Fibroblast of skin of back (primary cell): ENCODE data around the gene TRAF1.

Experiments
- DNase-seq: peaks from one replicate; pipeline ENCODE4 v3.0.0-alpha.2; 2013

The TRAF1 gene

DNA sequence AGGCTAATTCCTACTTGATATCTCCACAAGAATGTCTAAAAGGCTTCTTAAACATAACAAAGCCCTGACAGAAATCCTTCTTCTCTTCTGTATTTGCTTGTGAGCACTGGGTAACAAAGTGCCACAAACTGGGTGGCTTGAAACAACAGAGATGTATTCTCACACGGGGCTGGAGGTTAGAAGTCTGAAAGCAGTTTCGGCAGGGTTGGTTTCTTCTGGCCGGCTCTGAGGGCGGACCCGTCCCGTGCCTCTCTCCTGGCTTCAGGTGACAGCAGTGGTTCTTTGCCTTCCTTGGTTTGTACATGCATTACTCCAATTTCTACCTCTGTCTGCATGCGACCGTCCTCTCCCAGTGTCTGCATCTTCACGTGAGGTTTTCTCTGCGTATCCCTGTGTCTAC lies 14.0 kb upstream of the TRAF1 start:
- no peak for DNase-seq

- no peak for DNase-seq
Observed at GRCh38 chr9:120938851-120939250, 12.3 kb upstream of the TRAF1 start.

DNA sequence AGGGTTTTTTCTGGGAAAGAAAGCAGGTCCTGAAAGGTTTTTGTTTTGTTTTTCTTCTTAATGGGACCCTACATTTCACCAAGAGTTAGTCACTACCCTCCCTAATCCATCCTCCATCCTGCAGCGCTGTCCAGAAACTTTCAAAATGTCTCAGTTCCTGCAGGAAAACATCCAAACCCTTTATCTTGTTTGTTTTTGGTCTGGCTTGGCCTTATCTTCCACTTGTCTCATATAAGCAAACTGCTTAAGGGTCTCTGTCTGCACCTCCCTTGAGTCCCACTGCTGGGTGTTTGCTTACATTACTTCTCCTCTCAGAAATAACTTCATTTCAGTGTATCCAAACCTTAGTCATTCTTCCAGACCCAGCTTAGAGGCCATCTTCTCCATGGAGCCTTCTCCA lies 11.0 kb upstream of the TRAF1 start:
- DNase-seq = peak; percentile 79

- no peak for DNase-seq
Observed at GRCh38 chr9:120937127-120937526, 10.5 kb upstream of the TRAF1 start.

DNA sequence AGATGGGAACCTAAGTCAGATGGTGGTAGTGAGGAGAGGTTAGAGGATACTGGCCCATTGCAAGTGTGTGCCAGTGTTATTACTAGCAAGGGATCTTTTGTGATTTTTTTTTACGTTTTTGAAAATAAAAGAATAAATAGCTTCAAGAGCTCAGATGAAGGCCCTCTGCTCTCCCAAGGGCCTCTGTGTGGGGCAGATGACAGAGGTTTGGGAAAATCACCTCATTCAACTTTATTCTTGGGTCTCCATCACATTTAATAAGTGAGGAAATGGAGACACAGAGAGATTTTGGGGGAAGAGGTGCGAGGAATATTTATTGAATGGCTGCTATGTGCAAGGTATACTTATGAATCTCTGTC lies 10.1 kb upstream of the TRAF1 start:
- no peak for DNase-seq

- peak; percentile 96 for DNase-seq
Observed at GRCh38 chr9:120936011-120936763, 9.6 kb upstream of the TRAF1 start.

DNA sequence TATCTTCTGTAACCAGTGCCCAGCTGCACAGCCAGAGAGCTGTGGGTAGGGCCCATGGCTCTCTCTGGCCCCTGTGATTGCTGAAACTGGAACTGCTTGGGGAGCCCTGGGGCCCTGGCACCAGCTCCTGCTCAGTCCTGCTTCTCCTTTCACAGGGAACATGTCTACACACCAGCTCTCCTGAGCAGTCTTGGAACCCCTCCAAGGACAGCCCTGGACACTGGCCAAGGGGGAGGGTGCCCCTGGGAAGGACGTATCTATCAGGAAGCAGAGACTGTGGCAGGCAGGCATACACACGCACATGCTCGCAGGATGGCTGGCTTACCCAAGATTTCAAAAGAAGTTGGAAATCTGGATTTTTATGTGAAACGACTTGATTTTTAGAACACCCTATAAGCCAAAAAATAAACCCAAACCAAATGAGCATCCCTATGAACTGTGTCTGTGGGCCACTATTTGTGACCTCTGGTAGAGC lies 8.8 kb upstream of the TRAF1 start:
- peak; percentile 92 for DNase-seq

GRCh38 chr9:120934281-120934680 lies 7.7 kb upstream of the TRAF1 start:
- DNase-seq = no peak

DNA sequence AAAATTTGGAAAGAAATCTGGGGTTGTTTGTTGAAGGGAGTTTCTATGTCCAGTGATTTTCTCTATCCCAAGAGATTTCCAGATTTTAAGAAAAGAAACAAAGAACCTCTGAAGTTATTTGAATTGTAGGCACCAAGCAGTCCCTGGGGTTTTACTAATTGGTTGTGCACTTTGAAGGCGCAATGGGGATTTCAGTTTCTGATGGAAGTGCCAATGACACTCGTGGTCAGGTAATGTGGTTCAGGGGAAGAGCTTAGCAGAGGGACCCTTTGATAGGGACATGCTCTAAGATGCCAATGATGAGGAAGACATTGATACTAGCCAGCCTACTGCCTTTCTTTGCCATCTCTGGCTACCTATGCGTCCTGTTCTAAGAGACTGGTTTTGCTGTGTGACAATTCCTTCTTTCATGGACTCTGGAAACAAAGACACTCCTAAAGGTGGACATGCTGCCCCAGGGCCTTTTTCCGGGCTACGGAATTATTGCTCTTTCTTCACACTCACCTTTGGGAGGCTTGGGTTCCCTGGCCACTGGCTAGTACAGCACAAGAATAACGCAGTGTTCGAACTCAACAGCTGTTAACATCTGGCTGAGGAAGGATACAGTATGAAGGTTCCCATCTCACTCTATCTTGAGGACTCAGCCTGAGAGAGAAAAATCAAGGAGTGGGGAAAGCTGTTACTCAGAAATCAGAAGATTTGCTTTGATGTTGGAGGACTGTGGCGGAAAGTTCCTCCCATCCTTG lies 6.9 kb upstream of the TRAF1 start:
- DNase-seq = no peak

DNA sequence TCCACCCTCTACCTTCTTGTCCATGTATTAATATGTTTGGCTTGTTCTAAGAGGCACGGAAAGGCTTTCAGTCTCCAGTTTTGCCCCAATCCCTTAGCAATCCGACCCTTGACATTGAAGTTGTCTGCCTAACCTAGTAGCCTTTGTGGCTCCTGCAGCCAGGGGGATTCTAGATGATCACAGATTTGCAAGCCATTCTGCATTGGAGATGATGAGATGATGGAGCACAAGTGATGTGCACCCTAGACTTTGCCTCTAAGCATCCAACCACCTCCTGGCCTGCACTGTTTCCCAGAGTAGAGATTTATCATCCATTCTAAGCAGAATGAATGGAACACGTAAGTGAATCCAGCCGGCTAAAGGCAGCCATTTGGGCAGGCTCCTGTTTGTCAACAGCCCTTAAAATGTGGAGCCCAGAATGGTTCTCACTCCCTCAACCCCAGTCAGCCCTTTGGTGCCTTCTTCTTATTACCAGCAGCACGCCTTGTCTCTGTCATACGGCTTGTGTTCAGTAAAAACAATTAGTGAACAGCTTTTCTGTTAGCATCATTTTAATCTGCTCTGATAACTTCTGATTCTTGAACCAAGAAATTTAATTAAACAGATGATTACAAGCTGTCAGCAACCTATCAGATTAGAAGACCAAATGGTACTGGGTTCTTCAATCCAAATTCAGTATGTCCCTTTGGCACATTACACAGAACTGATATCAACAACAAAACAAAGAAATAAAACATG lies 5.7 kb upstream of the TRAF1 start:
- DNase-seq = no peak

- DNase-seq = peak; percentile 83
Observed at GRCh38 chr9:120931231-120932085, 4.9 kb upstream of the TRAF1 start.

DNA sequence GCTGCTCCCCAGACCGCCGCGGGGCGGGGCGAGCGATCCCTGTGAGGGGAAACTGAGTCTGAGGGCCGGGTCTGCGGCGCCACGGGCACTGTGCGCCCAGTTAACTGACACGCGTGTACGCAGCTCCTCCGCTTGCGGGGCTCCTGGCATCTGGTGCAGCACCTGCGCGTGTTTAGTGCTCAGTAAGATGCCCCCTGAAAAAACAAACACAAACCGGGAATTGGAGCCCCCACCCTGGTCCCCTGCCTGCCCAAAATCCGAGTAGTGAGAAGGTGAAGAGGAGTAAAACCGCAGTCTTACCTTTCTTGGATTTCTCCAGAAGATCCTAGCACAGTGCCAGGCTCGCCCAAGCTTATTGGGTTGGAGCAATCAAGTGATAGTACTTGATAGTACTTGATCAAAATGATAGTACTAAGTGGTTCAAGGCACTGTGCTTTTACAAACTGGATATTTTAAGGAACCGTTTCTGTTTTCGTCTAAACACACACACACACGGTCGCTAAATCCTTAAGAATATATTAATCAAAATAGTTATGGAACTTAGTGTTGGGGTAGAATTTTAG lies 2.7 kb upstream of the TRAF1 start:
- DNase-seq = no peak

- DNase-seq = peak; percentile 65
Observed at GRCh38 chr9:120928483-120929228, 2.1 kb upstream of the TRAF1 start.

- no peak for DNase-seq
Observed at GRCh38 chr9:120928015-120928482, 1.5 kb upstream of the TRAF1 start.

DNA sequence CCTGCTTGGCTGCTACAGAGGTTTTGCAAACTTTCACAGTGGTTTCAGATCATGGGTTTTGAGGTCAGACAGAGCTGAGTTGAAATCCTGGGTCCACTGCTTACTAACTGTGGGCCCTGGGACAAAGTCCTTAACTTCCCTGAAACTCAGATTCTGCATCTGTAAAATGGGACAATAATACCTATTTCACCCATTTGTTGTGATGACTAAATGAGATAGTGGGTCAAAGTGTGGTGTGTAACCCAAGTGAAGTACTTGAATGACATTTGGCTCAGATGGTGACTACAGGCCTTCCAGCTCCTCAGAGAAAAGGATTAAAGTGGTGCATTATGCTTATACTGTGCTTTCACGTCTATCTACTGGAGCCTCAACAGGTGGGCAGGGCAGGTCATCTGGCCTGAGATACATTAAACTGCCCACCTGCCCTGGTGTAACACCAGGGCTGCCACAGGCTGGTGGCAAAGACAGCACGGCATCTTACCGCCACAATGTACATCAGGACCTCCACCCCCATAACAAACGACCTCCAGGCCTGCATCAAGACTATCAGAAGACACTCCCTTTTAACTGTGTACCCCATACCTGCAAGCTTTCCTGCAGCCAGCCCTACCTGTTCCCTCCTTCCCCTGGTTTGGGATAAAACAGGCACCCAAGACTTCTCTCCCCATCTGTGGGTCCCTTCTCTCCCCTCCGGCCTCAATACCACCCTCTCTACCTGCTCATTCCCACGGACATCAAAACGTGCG lies 846 bp upstream of the TRAF1 start:
- DNase-seq = no peak

DNA sequence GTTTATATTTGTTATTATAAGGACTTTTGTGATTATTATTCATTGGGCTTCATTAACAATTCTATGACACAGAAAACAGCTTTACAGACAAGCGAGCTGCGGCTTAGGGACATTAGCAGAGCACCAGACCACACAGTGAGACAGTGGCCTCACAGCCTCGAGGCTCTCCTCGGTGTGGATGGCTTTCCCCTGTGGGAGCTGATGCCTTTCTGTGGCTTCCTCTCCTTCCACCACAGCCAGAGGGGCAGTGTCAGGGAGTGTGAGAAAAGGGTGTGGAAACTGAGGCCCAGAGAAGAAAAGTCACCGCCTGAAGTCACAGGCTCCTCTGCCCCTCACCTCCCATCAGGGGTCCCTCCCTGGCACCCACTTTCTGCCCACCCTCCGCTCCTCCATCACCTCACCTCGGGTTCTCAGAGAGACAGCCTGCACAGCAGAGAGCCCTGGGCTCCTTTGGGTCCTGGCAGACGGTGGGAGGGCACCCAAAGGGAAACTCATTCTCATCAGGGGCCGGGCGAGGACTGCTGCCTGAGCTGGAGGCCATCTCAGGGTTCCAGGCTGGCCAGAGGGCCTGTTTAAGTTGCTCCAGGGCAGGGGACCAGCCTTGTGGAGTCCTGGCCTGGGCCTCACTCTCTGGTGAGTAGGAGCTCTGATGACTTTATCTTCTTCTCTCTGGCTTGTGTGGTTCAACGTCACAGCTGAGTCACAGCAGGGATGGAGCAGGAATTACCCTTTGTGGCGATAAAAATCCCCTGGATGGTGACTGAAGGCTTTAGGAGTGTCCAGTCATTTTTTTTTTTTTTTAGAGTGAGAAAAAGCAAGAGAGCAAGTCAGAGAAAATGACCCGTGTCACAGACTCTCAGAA lies 830 bp downstream of the TRAF1 start:
- DNase-seq = peak; percentile 93

- DNase-seq = no peak
Observed at GRCh38 chr9:120924698-120925534, 1.7 kb downstream of the TRAF1 start.

GRCh38 chr9:120923620-120924328 lies 2.8 kb downstream of the TRAF1 start:
- DNase-seq = no peak
